ENCODE results near the gene GPR87.

DNA sequence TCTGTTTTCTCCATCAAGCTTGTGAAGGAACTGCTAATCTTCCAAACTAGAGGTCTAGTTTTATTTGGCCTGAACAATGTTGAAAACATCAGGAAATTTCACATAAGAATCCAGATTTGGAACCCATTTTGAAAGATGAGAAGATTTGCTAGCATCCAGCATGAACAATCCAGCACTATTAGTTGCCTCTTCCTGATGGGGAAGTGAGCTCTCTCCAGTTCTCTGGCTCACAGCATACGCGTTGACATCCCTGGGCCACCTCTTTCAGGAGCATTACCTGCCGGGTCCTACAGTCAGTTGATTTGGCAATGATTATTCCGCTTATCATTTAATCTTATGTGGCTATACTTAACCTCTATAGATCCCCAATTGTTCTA lies 10.9 kb downstream of the GPR87 start:
- TF ChIP-seq, protein P1, sequence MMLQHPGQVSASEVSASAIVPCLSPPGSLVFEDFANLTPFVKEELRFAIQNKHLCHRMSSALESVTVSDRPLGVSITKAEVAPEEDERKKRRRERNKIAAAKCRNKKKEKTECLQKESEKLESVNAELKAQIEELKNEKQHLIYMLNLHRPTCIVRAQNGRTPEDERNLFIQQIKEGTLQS (CRISPR knock-in tag; conservative IDR thresholded peaks at IDR 0.05) = no peak
- TF ChIP-seq HMGA2 (CRISPR knock-in tag; IDR thresholded peaks at IDR 0.05) (no peak), ZNF219 (CRISPR knock-in tag; IDR thresholded peaks at IDR 0.05; ENCODE audit: borderline replicate concordance) (no peak)
